GM18508 (cell line): ENCODE measurements around the gene MYO1D.
"Not testable (repeated sequence)": the region's sequence is repeated elsewhere in the genome, so short reads cannot be mapped to it uniquely, and the experiment has no call there.

Source experiments
- ATAC-seq: cut with Tn5 transposase; IDR thresholded peaks from one replicate; pipeline ENCODE4 v1.9.1; 2021; ENCODE audit warnings: moderate number of reproducible peaks; ENCODE audit not compliant: insufficient read depth, unreplicated experiment

The MYO1D gene

DNA sequence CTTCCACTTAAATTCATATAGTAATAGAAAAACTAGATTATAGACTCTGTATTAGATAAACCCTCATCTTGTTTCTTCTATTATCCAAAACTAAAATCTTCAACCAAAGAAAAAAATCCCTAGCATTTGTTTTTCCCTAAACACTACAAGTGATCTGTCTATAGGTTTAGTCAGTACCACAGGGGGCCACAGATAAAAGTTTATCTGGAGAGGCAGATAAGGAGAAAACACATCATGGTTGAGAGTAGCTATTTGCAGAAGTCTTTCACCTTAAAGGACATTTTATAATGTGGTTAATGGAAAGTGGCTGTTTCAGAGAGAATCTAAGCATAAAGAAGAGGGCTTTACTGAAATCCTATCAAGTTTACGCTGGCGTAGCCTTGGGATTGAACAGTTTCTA, 230.0 kb downstream of the MYO1D start:
- ATAC-seq = no peak

GRCh38 chr17:32641514-32641913, 235.4 kb downstream of the MYO1D start:
- not testable (repeated sequence) for ATAC-seq

DNA sequence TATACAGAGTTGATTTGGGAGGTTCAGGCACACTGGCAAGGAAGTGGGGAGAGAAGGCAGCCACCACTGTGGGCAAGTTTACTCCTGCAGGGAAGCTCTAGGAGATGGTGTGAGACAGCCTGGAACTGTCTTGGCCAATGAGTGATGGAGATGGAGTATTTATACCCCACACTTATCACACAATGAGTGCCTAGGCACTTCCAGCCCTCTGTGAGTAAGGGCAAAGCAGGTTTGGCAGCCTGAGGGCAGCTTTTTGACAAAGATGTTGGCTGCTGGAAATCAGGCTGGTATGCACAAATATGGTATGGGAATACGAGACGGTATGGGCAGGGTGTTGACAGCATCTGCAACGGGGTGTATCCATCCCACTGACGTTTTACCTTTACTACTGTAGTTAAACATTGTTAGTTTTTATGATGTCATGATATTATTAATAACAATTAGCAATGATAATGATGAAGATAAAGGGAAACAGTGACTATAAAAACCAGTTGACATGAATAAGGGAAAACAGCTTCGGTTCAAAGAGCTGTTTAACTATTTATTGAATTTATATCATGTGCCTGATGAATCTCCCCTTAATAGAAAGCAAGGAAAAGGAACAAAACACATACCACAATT, 240.2 kb downstream of the MYO1D start:
- ATAC-seq = no peak

DNA sequence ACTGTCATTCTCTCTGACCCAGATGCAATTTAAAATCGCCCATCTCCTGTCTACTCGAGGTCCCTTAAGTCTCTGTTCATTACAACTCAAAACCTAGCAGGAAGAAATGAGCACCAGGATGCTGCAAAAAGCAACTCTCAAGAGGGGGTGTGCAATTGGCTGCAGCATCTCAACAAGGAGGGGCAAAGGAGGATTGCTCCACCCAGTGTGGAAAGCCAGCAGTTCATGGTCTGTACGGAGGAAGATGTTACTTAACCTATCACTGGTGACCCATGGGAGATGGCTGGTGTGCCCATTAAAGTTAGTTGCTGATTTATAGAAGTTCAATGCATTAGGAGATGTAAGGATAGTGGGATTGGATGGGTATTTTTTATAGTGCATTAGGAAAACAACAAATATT, 242.8 kb downstream of the MYO1D start:
- ATAC-seq = no peak

DNA sequence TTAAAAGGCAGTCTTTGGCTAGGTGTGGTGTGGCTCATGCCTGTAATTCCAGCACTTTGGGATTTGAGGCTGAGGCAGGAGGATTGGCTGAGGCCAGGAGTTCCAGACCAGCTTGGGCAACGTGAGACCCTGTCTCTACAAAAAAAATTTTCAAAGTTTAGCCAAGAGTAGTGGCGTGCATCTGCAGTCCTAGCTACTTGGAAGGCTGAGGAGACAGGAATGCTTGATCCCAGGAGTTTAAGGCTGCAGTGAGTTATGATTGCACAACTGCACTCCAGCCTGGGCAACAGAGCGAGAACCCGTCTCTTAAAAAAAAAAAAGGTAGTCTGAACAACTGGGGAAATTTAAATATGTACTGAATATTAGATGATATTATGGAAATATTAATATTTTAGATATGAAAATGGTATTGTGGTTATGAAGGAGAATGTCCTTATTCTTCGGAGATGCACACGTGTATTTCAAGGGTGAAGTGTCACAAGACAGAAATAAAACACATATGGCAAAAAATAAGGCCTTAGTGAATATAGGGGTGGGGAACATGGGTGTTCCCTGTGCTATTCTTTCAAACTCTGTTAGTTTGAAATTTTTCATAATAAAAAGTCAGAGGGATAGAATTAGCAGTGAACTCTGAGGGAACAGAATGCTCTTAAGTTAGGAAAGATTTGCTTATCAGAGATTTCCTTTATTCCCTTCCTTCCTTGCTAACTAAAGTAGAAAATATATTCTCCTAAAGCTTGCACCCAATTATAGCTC, 245.4 kb downstream of the MYO1D start:
- ATAC-seq = no peak

DNA sequence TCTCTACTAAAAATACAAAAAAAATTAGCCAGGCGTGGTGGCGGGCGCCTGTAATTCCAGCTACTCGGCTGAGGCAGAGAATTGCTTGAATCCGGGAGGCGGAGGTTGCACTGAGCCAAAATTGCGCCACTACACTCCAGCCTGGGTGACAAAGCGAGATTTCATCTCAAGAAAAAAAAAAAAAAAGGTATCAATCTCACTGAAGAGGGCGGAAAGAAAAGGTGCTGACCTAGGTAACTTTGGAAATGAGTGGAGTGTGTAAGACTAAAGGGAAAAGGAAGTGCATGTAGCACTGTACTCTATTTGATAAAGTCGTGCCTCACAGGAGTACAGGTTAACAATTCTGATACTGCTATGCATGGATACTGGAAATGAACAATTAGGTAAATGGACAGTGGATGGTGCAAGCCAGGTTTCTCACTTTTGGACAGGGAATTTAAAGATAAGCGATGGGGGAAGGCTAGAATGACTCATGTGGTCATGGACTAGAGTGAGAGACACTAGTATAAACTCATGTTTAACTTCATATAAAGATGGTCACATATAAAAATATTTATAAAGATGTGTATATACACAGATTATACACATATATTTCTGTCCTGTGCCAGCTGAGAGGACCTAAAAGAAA, 247.2 kb downstream of the MYO1D start:
- ATAC-seq = no peak

GRCh38 chr17:32628271-32629044, 248.5 kb downstream of the MYO1D start:
- no peak for ATAC-seq

- ATAC-seq = no peak
These were observed 249.5 kb downstream of the MYO1D start for GRCh38 chr17:32627239-32627996.

DNA sequence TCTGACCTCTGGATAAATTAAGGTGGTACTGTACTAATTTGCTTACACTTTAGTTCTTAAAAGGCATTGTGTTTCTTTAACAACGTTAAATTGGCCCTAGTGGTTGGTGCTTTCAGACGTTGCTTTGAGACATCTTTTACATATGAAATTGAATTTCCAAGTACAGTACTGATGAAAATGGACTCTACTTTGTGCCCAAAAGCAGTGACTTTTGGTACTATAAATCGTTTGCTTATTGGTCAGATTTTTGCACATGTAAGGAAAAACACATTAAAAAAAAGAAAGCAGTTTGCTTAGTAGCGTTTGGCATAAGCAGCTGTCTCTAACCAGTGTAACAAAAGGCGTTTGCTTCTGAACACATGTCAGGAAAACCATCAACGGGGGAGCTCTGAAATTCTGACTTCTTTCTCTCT, 250.5 kb downstream of the MYO1D start:
- no peak for ATAC-seq

- ATAC-seq = no peak
These were observed 251.0 kb downstream of the MYO1D start for GRCh38 chr17:32625971-32626370.

GRCh38 chr17:32623196-32623595, 253.7 kb downstream of the MYO1D start:
- no peak for ATAC-seq

- ATAC-seq = no peak
These were observed 254.4 kb downstream of the MYO1D start for GRCh38 chr17:32622540-32622939.

GRCh38 chr17:32621612-32622312, 255.2 kb downstream of the MYO1D start:
- no peak for ATAC-seq

DNA sequence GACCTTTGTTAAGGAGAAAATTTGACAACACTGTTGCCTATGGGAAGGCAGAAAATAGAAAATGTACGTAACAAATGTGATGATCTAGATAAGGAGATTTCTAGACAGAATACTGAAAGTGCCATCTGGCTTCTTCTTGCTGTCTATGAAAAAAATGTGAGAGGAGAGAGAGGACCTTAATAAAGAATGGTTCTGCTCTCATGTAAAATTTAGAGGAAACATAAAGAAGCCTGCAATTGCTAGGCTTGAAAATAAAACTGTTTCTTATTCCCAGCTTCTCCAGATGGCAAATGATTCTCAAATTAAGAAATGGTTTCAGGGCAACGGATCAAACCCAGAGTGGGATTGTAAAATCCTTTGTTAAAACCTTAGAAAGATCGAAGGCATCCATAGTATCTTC, 261.6 kb downstream of the MYO1D start:
- no peak for ATAC-seq

- no peak for ATAC-seq
These were observed 266.0 kb downstream of the MYO1D start for GRCh38 chr17:32610943-32611342.

DNA sequence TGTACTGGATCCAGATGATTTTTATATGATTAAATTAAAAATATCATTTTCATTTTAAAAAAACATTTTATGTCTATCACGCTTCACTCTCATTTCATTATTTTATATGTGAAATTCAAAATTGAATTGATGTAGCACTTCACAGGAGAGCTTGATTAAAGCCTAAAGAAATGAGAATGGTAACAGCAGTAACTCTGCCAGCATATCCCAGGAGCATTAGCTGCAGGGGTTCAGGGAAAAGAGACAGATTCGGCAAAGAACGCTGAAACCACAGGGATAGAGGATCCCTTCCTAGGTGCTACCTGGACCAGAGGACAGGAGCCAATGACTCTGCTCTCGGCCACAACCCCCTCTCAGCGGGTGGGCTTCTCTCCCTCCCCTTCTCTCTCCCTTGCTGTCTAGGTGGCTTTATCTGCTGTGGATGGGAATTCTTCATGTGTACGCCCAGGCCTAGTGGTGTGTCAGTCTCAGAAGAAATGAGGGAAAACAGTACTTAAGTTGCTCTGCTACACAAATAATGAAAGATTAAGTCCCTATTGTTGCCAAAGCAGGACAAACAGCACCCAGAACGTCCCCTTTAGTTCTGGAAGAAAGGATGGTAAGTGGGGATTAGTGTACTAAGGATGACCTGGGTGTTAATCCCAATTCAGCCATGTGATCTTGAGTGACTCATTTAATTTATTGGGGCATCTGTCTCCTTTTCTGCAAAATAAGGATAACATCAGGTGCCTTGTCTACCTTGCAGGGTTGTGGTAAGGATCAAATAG, 266.9 kb downstream of the MYO1D start:
- ATAC-seq = no peak

- no peak for ATAC-seq
These were observed 267.8 kb downstream of the MYO1D start for GRCh38 chr17:32609085-32609484.

DNA sequence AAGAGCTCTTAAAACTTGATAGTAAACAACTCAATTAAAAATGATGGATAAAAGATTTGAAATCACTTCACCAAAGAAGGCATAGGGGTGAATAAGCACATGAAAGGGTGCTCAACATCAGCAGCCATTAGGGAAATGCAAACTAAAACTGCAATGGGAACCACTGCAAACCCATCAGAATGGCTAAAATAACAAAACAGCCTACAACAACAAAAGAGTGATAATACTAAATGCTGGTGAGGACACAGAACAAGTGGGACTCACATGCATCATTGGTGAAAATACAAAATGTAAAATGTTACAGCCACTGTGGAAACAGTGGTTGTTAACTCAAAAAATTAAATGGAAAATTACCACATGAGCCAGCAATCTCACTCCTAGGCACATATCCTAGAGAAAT, 268.7 kb downstream of the MYO1D start:
- ATAC-seq = no peak

DNA sequence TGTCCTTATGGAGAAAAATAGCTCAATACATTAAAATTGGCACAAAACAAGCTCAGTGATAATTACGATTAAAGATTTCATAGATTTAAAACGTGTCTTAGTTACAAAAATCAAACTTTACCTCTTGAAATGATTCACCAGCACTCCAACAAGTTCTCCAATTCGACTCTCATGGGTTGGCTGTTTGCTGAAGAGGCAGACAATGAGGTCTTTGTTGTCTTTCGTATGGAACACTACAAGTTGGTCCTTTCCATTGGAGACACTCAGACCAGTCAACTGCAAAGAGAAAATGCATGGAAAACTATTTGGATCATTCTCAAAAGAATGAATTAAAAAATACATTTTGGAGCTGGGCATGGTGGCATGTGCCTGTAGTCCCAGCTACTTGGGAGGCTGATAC, 272.0 kb downstream of the MYO1D start:
- no peak for ATAC-seq
